ELF-1 (cell line): ENCODE data around the gene INAVA.
"Not testable (repeated sequence)": the region's sequence is repeated elsewhere in the genome, so short reads cannot be mapped to it uniquely, and the experiment has no call there.

Source experiments
- DNase-seq: peaks from one replicate; pipeline ENCODE4 v3.0.0-alpha.2; 2016; ENCODE audit warnings: low read depth, low spot score

Gene INAVA

DNA sequence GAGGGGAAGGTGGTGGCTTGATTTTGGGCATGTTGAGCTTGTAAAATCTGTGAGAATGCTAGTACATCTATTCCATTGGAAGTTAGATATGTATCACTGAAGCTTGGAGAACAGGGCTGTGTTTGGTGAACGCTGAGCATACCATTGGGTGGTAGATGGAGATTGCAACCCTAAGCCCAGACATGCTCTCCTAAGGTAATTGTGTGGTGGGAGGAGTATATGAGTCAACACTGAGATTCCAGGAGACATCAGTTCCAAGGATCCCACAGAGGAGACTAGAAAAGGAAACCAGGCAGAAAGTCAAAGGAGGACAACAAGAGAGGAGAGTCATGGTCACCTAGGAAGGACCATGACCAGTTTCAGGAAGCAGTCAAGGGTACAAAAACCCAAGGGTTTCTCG is 68.4 kb downstream of the INAVA start:
- no peak for DNase-seq

DNA sequence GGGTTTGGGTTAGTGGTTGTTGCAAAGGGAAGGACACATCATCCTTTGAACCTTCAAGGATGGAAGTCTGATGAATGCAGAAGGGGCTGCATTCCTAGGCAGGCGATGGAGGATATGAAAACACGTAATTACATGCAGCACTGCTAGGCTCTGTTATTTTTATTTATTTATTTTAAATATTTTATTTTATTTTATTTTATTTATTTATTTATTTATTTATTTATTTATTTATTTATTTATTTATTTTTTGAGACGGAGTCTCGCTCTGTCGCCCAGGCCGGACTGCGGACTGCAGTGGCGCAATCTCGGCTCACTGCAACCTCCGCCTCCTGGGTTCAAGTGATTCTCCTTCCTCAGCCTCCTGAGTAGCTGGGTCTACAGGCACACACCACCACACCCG is 69.2 kb downstream of the INAVA start:
- DNase-seq: not testable (repeated sequence)
